Measurements from ENCODE around the gene NACC1. TPM values are rescaled to one million over a fixed set of nuclear protein-coding genes. Genes with fewer than 3 reads are reported as not detected.

NACC1 gene
- total and polyA plus RNA-seq, 8 donors, result 7.0 to 25.3 (median 14.1) TPM

- Histone ChIP-seq H3K4me3 (peak overlapping the region; percentile 53 to 100 (median 91)), H3K27me3 (no peaks in the 10 kb centered on the region), H3K4me1 (peaks cover 6 to 10% (median 7%) of the 10 kb centered on the region in 3 donors), H3K9me3 (no peaks in the 10 kb centered on the region), H3K36me3 (no peaks in the 10 kb centered on the region), H3K27ac (peak overlapping the region; percentile 89 to 99 (median 96))
- TF ChIP-seq CTCF (IDR thresholded peaks at IDR 0.05), result no peak
- WGBS, 2 donors, result 0% methylated on average over 29 to 34 of the region's 34 CpGs
- peak in 4 of 6 donors; percentile 59 to 73 (median 62) for DNase-seq
- FAIRE-seq, result no peak
- intact Hi-C loops (cut with DNase I), result no loop called here
- no peak for ATAC-seq
These were observed 33.0 kb downstream of the NACC1 start for GRCh38 chr19:13150931-13151604.

GRCh38 chr19:13151605-13152355 lies 33.7 kb downstream of the NACC1 start:
- TF ChIP-seq CTCF (IDR thresholded peaks at IDR 0.05), result no peak
- peaks cover 8 to 16% (median 10%) of the 10 kb centered on the region in 3 donors for H3K4me1 ChIP-seq
- 1% methylated on average over 58 to 71 of the region's 71 CpGs for WGBS, 2 donors
- DNase-seq (peak; percentile 97 to 99 (median 98)), FAIRE-seq (no peak), ATAC-seq (peak; percentile 48 to 63 (median 54))
- H3K27ac ChIP-seq, result peak overlapping the region; percentile 92 to 100 (median 99)
- intact Hi-C loops (cut with DNase I), result no loop called here
- H3K9me3 ChIP-seq, result no peaks in the 10 kb centered on the region
- H3K27me3 ChIP-seq, result no peaks in the 10 kb centered on the region
- peak overlapping the region; percentile 94 to 100 (median 99) for H3K4me3 ChIP-seq
- H3K36me3 ChIP-seq, result no peaks in the 10 kb centered on the region

GRCh38 chr19:13152356-13152973 lies 34.4 kb downstream of the NACC1 start:
- H3K4me1 ChIP-seq, result peaks cover 8 to 23% (median 10%) of the 10 kb centered on the region in 3 donors
- no peak for TF ChIP-seq CTCF (IDR thresholded peaks at IDR 0.05)
- intact Hi-C loops (cut with DNase I), result no loop called here
- H3K9me3 ChIP-seq, result no peaks in the 10 kb centered on the region
- H3K27me3 ChIP-seq, result no peaks in the 10 kb centered on the region
- WGBS, 2 donors, result 0% methylated on average over 24 to 25 of the region's 25 CpGs
- peak overlapping the region; percentile 92 to 100 (median 99) for H3K27ac ChIP-seq
- no peaks in the 10 kb centered on the region for H3K36me3 ChIP-seq
- H3K4me3 ChIP-seq, result peak overlapping the region; percentile 94 to 100 (median 99)
- ATAC-seq (peak; percentile 0 to 2 (median 0)), FAIRE-seq (no peak), DNase-seq (no peak)

GRCh38 chr19:13152974-13153568 lies 35.0 kb downstream of the NACC1 start:
- peak in 1 of 4 donors; percentile 9 for TF ChIP-seq CTCF (IDR thresholded peaks at IDR 0.05)
- Histone ChIP-seq H3K27ac (peak overlapping the region; percentile 92 to 100 (median 99)), H3K36me3 (no peaks in the 10 kb centered on the region), H3K9me3 (no peaks in the 10 kb centered on the region), H3K27me3 (no peaks in the 10 kb centered on the region), H3K4me1 (peaks cover 8 to 28% (median 10%) of the 10 kb centered on the region in 3 donors), H3K4me3 (peak overlapping the region; percentile 94 to 100 (median 99))
- ATAC-seq (peak; percentile 40 to 58 (median 50)), FAIRE-seq (no peak), DNase-seq (peak; percentile 93 to 99 (median 98))
- intact Hi-C loops (cut with DNase I), result no loop called here
- 0% methylated on average over 54 to 59 of the region's 59 CpGs for WGBS, 2 donors
